ENCODE results near the gene AK9. TPM values are rescaled to one million over a fixed set of nuclear protein-coding genes. Genes with fewer than 3 reads are reported as not detected.

The AK9 gene
- total and polyA plus RNA-seq, 9 of the 15 experiments (the other 6 are each of a cell fraction or from before 2014, with no cell fraction given): 0.59 to 1.9 (median 1.2) TPM

GRCh38 chr6:109484122-109484521 lies 206.9 kb downstream of the AK9 start (continued):
- TF ChIP-seq, protein P1, sequence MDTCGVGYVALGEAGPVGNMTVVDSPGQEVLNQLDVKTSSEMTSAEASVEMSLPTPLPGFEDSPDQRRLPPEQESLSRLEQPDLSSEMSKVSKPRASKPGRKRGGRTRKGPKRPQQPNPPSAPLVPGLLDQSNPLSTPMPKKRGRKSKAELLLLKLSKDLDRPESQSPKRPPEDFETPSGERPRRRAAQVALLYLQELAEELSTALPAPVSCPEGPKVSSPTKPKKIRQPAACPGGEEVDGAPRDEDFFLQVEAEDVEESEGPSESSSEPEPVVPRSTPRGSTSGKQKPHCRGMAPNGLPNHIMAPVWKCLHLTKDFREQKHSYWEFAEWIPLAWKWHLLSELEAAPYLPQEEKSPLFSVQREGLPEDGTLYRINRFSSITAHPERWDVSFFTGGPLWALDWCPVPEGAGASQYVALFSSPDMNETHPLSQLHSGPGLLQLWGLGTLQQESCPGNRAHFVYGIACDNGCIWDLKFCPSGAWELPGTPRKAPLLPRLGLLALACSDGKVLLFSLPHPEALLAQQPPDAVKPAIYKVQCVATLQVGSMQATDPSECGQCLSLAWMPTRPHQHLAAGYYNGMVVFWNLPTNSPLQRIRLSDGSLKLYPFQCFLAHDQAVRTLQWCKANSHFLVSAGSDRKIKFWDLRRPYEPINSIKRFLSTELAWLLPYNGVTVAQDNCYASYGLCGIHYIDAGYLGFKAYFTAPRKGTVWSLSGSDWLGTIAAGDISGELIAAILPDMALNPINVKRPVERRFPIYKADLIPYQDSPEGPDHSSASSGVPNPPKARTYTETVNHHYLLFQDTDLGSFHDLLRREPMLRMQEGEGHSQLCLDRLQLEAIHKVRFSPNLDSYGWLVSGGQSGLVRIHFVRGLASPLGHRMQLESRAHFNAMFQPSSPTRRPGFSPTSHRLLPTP (IDR thresholded peaks at IDR 0.05; ENCODE audit: borderline replicate concordance, extremely low read depth, insufficient read length): no peak
- TF ChIP-seq NR2F6 (CRISPR knock-in tag; IDR thresholded peaks at IDR 0.05) (no peak), PHF20 (IDR thresholded peaks at IDR 0.05; ENCODE audit: partially characterized antibody) (no peak), TFAM (CRISPR knock-in tag; conservative IDR thresholded peaks at IDR 0.05) (no peak)

GRCh38 chr6:109483735-109484057 lies 207.3 kb downstream of the AK9 start:
- H3K9me3 ChIP-seq (replicated peaks; ENCODE audit: control insufficient read depth, insufficient read depth, low read depth, low read length): no peaks in the 10 kb centered on the region
- no peaks in the 10 kb centered on the region for H3K9me1 ChIP-seq (ENCODE audit: control insufficient read depth, insufficient read depth, low read length)
- BruUV-seq (replicated peaks): no TSS peak
- CTCF ChIA-PET (ENCODE audit: low intra/inter-chr PET ratio): no interaction called here
- H2AFZ ChIP-seq (ENCODE audit: low read depth, low read length): peak overlapping the region; percentile 98
- peaks cover 27% of the 10 kb centered on the region for H3K36me3 ChIP-seq (ENCODE audit: control insufficient read depth, insufficient read depth, low read length)
- H3K79me2 ChIP-seq (ENCODE audit: control insufficient read depth, insufficient read depth, low read length): peaks cover 41% of the 10 kb centered on the region
- FAIRE-seq (no peak), DNase-seq (ENCODE audit: extremely low read depth in 1 of 4, low spot score in 3 of 4) (no peak), ATAC-seq (no peak)
- no peaks in the 10 kb centered on the region for H3K27me3 ChIP-seq (ENCODE audit: control insufficient read depth in 2 of 2, insufficient read depth in 2 of 2, low read length in 2 of 2)
- peaks cover 22 to 26% of the 10 kb centered on the region in 2 experiments for H3K4me1 ChIP-seq (replicated peaks in 1 of 2; ENCODE audit: control insufficient read depth in 2 of 2, insufficient read depth in 2 of 2, low read length in 2 of 2)
- H3K27ac ChIP-seq (ENCODE audit: extremely low read depth, low read depth, low read length): no peak overlapping the region
- H4K20me1 ChIP-seq (replicated peaks; ENCODE audit: control insufficient read depth, insufficient read depth, low read length): no peaks in the 10 kb centered on the region
- H3K4me3 ChIP-seq: peak overlapping the region; percentile 40
- in situ Hi-C loops (cut with MboI) (no loop called here), intact Hi-C loops (cut with micrococcal nuclease) (no loop called here)
- H3K4me2 ChIP-seq (ENCODE audit: insufficient read depth, low read length): peak overlapping the region; percentile 88
- POLR2A ChIA-PET: interaction anchor here (1.7 kb wide), 1 partner anchor 23 kb away, joined by 5 read pairs; no protein-coding TSS in a partner anchor
- WGBS (ENCODE audit: insufficient coverage, low coverage, missing lambda C conversion rate): 0% methylated on average over 6 of the region's 6 CpGs
- peak overlapping the region; percentile 57 to 66; a peak in 3 of 4 replicates for H3K9ac ChIP-seq (ENCODE audit: insufficient read depth in 1 of 2, low read depth in 2 of 2, low read length in 2 of 2)
- TF ChIP-seq HMG20A (CRISPR knock-in tag; conservative IDR thresholded peaks at IDR 0.05) (no peak), CC2D1A (IDR thresholded peaks at IDR 0.05) (no peak)
- TF ChIP-seq, protein P2, sequence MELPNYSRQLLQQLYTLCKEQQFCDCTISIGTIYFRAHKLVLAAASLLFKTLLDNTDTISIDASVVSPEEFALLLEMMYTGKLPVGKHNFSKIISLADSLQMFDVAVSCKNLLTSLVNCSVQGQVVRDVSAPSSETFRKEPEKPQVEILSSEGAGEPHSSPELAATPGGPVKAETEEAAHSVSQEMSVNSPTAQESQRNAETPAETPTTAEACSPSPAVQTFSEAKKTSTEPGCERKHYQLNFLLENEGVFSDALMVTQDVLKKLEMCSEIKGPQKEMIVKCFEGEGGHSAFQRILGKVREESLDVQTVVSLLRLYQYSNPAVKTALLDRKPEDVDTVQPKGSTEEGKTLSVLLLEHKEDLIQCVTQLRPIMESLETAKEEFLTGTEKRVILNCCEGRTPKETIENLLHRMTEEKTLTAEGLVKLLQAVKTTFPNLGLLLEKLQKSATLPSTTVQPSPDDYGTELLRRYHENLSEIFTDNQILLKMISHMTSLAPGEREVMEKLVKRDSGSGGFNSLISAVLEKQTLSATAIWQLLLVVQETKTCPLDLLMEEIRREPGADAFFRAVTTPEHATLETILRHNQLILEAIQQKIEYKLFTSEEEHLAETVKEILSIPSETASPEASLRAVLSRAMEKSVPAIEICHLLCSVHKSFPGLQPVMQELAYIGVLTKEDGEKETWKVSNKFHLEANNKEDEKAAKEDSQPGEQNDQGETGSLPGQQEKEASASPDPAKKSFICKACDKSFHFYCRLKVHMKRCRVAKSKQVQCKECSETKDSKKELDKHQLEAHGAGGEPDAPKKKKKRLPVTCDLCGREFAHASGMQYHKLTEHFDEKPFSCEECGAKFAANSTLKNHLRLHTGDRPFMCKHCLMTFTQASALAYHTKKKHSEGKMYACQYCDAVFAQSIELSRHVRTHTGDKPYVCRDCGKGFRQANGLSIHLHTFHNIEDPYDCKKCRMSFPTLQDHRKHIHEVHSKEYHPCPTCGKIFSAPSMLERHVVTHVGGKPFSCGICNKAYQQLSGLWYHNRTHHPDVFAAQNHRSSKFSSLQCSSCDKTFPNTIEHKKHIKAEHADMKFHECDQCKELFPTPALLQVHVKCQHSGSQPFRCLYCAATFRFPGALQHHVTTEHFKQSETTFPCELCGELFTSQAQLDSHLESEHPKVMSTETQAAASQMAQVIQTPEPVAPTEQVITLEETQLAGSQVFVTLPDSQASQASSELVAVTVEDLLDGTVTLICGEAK (IDR thresholded peaks at IDR 0.05): 0 out of 2 replicates have a peak, but pooled peaks have one; percentile 38
- TF ChIP-seq, protein P2 (CRISPR knock-in tag; IDR thresholded peaks at IDR 0.05): no peak

All from K562 (cell line).